SK-N-SH (cell line): ENCODE data around the gene MAP2K3. TPM values are rescaled to one million over a fixed set of nuclear protein-coding genes. Genes with fewer than 3 reads are reported as not detected.

Experiments used
- CTCF ChIA-PET: fragments of 300-600, 350-600 bp; formaldehyde crosslinking; extraction: SDS; loops from one replicate; lab custom pipeline; 2021; lab: Yijun Ruan, JAX
- POLR2A ChIA-PET: fragments of 350-600 bp; sonication (Branson Sonifier 250); formaldehyde crosslinking; extraction: SDS; loops from one replicate; lab custom pipeline; 2020; ENCODE audit warnings: antibody characterized with exemption, inconsistent platforms; lab: Yijun Ruan, JAX
- DNase-seq: peaks from one replicate; pipeline ENCODE4 v3.0.0; 2012
- H2AFZ ChIP-seq: fragments of 200-600 bp; sonication (generic); 2 replicates; pipeline ENCODE4 v1.8.1; 2016; ENCODE audit warnings: antibody characterized with exemption, mild to moderate bottlenecking, low read depth
- H3F3A ChIP-seq: fragments of 200-600 bp; sonication (generic); replicated peaks from 2 replicates; pipeline ENCODE3; 2016; ENCODE audit warnings: antibody characterized with exemption, mild to moderate bottlenecking; ENCODE audit not compliant: insufficient read depth
- H3K27ac ChIP-seq, 2 experiments: fragments of 200-500 bp in 1 of 2; fragments of 200-600 bp in 1 of 2; sonication (Bioruptor generic) in 1 of 2; sonication (generic), shearing (Covaris generic) in 1 of 2; 2 replicates each; pipeline versions ENCODE4 v1.5.1 to v1.6.1; 2014 to 2016; ENCODE audit warnings: low read depth in 2 of 2, inconsistent platforms in 1 of 2, low read length in 1 of 2, mild to moderate bottlenecking in 1 of 2, mixed read lengths in 1 of 2
- H3K27me3 ChIP-seq: fragments of 200-600 bp; sonication (generic), shearing (Covaris generic); 2 replicates; pipeline ENCODE4 v1.6.1; 2016; ENCODE audit warnings: mixed run types; ENCODE audit not compliant: insufficient read depth
- H3K36me3 ChIP-seq, 2 experiments: fragments of 200-500 bp in 1 of 2; fragments of 200-600 bp in 1 of 2; sonication (Bioruptor generic) in 1 of 2; sonication (generic) in 1 of 2; replicated peaks in 1 of 2; 2 replicates each; pipeline versions ENCODE3 to v1.5.1; 2014 to 2016; ENCODE audit warnings: low read length in 1 of 2, mild to moderate bottlenecking in 1 of 2; ENCODE audit not compliant: insufficient read depth in 2 of 2, control insufficient read depth in 1 of 2
- H3K4me1 ChIP-seq, 2 experiments: fragments of 200-500 bp in 1 of 2; fragments of 200-600 bp in 1 of 2; sonication (Bioruptor generic) in 1 of 2; sonication (generic), shearing (Covaris generic) in 1 of 2; 2 replicates each; pipeline versions ENCODE4 v1.5.1 to v1.6.1; 2014 to 2016; ENCODE audit warnings: low read depth in 1 of 2, low read length in 1 of 2, mixed run types in 1 of 2; ENCODE audit not compliant: insufficient read depth in 2 of 2, control insufficient read depth in 1 of 2
- H3K4me2 ChIP-seq: fragments of 200-600 bp; sonication (generic), shearing (Covaris generic); 2 replicates; pipeline ENCODE4 v1.6.1; 2017; ENCODE audit warnings: mixed run types
- H3K4me3 ChIP-seq, 2 experiments: fragments of 200-500 bp in 1 of 2; fragments of 200-600 bp in 1 of 2; sonication (Bioruptor generic) in 1 of 2; sonication (generic), shearing (Covaris generic) in 1 of 2; 2 replicates each; pipeline versions ENCODE4 v1.5.1 to v1.8.1; 2014 to 2016; ENCODE audit warnings: low read depth in 2 of 2, inconsistent platforms in 1 of 2, low read length in 1 of 2, mild to moderate bottlenecking in 1 of 2, mixed read lengths in 1 of 2, moderate library complexity in 1 of 2
- H3K79me2 ChIP-seq: fragments of 200-600 bp; sonication (generic); 2 replicates; pipeline ENCODE4 v1.8.1; 2017; ENCODE audit warnings: mild to moderate bottlenecking; ENCODE audit not compliant: insufficient read depth
- H3K9ac ChIP-seq: fragments of 200-600 bp; sonication (generic); 2 replicates; pipeline ENCODE4 v1.6.1; 2017; ENCODE audit warnings: mixed run types
- H3K9me2 ChIP-seq: fragments of 200-600 bp; sonication (generic); 2 replicates; pipeline ENCODE4 v1.6.1; 2017; ENCODE audit warnings: mixed run types
- H3K9me3 ChIP-seq: fragments of 200-600 bp; sonication (generic); 2 replicates; pipeline ENCODE4 v1.6.1; 2017; ENCODE audit warnings: mixed run types, mild to moderate bottlenecking, moderate library complexity
- H4K20me1 ChIP-seq: fragments of 200-600 bp; sonication (generic); 2 replicates; pipeline ENCODE4 v1.6.1; 2017; ENCODE audit warnings: mild to moderate bottlenecking, mixed run types; ENCODE audit not compliant: insufficient read depth
- ELF1 ChIP-seq: IDR thresholded peaks from 2 replicates; pipeline ENCODE4 v1.4.0; 2012
- FOSL2 ChIP-seq: IDR thresholded peaks from 2 replicates; pipeline ENCODE4 v1.4.0; 2012; ENCODE audit warnings: low read depth, mild to moderate bottlenecking, moderate library complexity, borderline replicate concordance
- FOXJ3 ChIP-seq: sonication (generic); formaldehyde crosslinking; IDR thresholded peaks from 2 replicates; pipeline ENCODE4 v1.5.1; 2020; ENCODE audit warnings: mild to moderate bottlenecking, missing genetic modification reagents
- FOXM1 ChIP-seq: IDR thresholded peaks from 2 replicates; pipeline ENCODE4 v1.4.0; 2012; ENCODE audit warnings: low read depth, mild to moderate bottlenecking
- GABPA ChIP-seq: IDR thresholded peaks from 2 replicates; pipeline ENCODE4 v1.4.0; 2012; ENCODE audit warnings: low read depth, mild to moderate bottlenecking
- GATA2 ChIP-seq: sonication (generic); formaldehyde crosslinking; IDR thresholded peaks from 2 replicates; pipeline ENCODE4 v1.5.0; 2020; ENCODE audit warnings: mild to moderate bottlenecking, missing genetic modification reagents
- MAX ChIP-seq: IDR thresholded peaks from 2 replicates; pipeline ENCODE4 v1.4.0; 2012; ENCODE audit warnings: low read depth
- MEF2A ChIP-seq: IDR thresholded peaks from 2 replicates; pipeline ENCODE4 v1.4.0; 2012; ENCODE audit warnings: low read depth, borderline replicate concordance
- MXI1 ChIP-seq: IDR thresholded peaks from 2 replicates; pipeline ENCODE4 v1.6.1; 2012; ENCODE audit warnings: mild to moderate bottlenecking, low read depth, low read length, improper control_type of control experiment
- NFIC ChIP-seq: IDR thresholded peaks from 2 replicates; pipeline ENCODE4 v1.4.0; 2012; ENCODE audit warnings: borderline replicate concordance
- NRF1 ChIP-seq: IDR thresholded peaks from 2 replicates; pipeline ENCODE4 v1.6.1; 2012; ENCODE audit warnings: low read depth, mild to moderate bottlenecking, low read length
- RAD21 ChIP-seq: IDR thresholded peaks from 2 replicates; pipeline ENCODE4 v1.6.1; 2012; ENCODE audit warnings: mild to moderate bottlenecking, low read length
- RCOR1 ChIP-seq: fragments of 150-350 bp; IDR thresholded peaks from 2 replicates; pipeline ENCODE4 v1.6.1; 2017; ENCODE audit warnings: antibody characterized with exemption, low read length
- SIN3A ChIP-seq: IDR thresholded peaks from 2 replicates; pipeline ENCODE4 v1.6.1; 2012; ENCODE audit warnings: low read depth, mild to moderate bottlenecking, low read length, moderate library complexity, borderline replicate concordance
- SMC3 ChIP-seq: IDR thresholded peaks from 2 replicates; pipeline ENCODE4 v1.6.1; 2012; ENCODE audit warnings: low read depth, low read length, improper control_type of control experiment
- TAF1 ChIP-seq: IDR thresholded peaks from 2 replicates; pipeline ENCODE4 v1.6.1; 2012; ENCODE audit warnings: low read depth, mild to moderate bottlenecking, low read length, moderate library complexity, borderline replicate concordance
- TCF12 ChIP-seq: IDR thresholded peaks from 2 replicates; pipeline ENCODE4 v1.4.0; 2012
- YY1 ChIP-seq: IDR thresholded peaks from 2 replicates; pipeline ENCODE4 v1.4.0; 2012; ENCODE audit warnings: low read depth, mild to moderate bottlenecking
- WGBS: methylation state at CpG from one replicate; pipeline ENCODE4 v1.1.6; 2017; ENCODE audit warnings: low lambda C conversion rate; 5-methylcytosine and 5-hydroxymethylcytosine counted together
- polyA plus RNA-seq, 3 experiments: library from polyadenylated mRNA; depleted of rRNA; stranded (reverse); fragments of >200 nt; gene quantifications; 2 replicates each; pipeline ENCODE4 v1.2.3, GENCODE V29; 2012
- TF ChIP-seq, protein P1 (sequence below): fragments of 150-350 bp; IDR thresholded peaks from 2 replicates; pipeline ENCODE4 v1.6.1; 2016; ENCODE audit warnings: mild to moderate bottlenecking, low read depth, low read length
- TF ChIP-seq, protein P2 (sequence below): IDR thresholded peaks from 2 replicates; pipeline ENCODE4 v1.4.0; 2012; ENCODE audit warnings: low read depth, borderline replicate concordance

Gene MAP2K3
- polyA plus RNA-seq, 1 of the 3 experiments (the other 2 are of a cell fraction): 30.0 TPM

GRCh38 chr17:21250854-21251253 lies 33.7 kb upstream of the MAP2K3 start:
- Histone ChIP-seq H3K27ac (no peak overlapping the region), H3F3A (no peaks in the 10 kb centered on the region), H3K4me1 (peaks cover 0 to 8% of the 10 kb centered on the region in 2 experiments; a peak in 1 of 4 replicates), H3K9me3 (no peaks in the 10 kb centered on the region), H3K9ac (no peak overlapping the region), H4K20me1 (no peaks in the 10 kb centered on the region), H3K36me3 (no peaks in the 10 kb centered on the region), H3K79me2 (no peaks in the 10 kb centered on the region), H3K4me3 (no peak overlapping the region), H3K4me2 (peak overlapping the region; percentile 33; the same call in 1 of the 2 replicates), H3K27me3 (no peaks in the 10 kb centered on the region), H3K9me2 (no peaks in the 10 kb centered on the region), H2AFZ (no peak overlapping the region)
- ChIA-PET POLR2A (interaction anchor here (1.1 kb wide), 1 partner anchor 11 kb away, joined by 3 read pairs; no protein-coding TSS in a partner anchor), CTCF (interaction anchor here (1.2 to 1.3 kb wide), 3 partner anchors 11 to 131 kb away, joined by 3 to 4 read pairs (median 3); no protein-coding TSS in a partner anchor)
- no peak for TF ChIP-seq MEF2A
- no peak for TF ChIP-seq RCOR1
- no peak for TF ChIP-seq ELF1
- no peak for TF ChIP-seq NRF1
- no peak for TF ChIP-seq MAX
- TF ChIP-seq, protein P1, sequence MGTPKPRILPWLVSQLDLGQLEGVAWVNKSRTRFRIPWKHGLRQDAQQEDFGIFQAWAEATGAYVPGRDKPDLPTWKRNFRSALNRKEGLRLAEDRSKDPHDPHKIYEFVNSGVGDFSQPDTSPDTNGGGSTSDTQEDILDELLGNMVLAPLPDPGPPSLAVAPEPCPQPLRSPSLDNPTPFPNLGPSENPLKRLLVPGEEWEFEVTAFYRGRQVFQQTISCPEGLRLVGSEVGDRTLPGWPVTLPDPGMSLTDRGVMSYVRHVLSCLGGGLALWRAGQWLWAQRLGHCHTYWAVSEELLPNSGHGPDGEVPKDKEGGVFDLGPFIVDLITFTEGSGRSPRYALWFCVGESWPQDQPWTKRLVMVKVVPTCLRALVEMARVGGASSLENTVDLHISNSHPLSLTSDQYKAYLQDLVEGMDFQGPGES: no peak
- no peak for TF ChIP-seq RAD21
- no peak for TF ChIP-seq TCF12
- TF ChIP-seq, protein P2, sequence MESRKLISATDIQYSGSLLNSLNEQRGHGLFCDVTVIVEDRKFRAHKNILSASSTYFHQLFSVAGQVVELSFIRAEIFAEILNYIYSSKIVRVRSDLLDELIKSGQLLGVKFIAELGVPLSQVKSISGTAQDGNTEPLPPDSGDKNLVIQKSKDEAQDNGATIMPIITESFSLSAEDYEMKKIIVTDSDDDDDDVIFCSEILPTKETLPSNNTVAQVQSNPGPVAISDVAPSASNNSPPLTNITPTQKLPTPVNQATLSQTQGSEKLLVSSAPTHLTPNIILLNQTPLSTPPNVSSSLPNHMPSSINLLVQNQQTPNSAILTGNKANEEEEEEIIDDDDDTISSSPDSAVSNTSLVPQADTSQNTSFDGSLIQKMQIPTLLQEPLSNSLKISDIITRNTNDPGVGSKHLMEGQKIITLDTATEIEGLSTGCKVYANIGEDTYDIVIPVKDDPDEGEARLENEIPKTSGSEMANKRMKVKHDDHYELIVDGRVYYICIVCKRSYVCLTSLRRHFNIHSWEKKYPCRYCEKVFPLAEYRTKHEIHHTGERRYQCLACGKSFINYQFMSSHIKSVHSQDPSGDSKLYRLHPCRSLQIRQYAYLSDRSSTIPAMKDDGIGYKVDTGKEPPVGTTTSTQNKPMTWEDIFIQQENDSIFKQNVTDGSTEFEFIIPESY: no peak
- TF ChIP-seq SIN3A: no peak
- TF ChIP-seq FOXM1: no peak
- no peak for DNase-seq
- WGBS: 63% methylated on average over 3 of the region's 4 CpGs

- POLR2A ChIA-PET: interaction anchor here (1.1 kb wide), 1 partner anchor 12 kb away, joined by 3 read pairs; no protein-coding TSS in a partner anchor
- H3K27ac ChIP-seq: no peak overlapping the region
- no peaks in the 10 kb centered on the region for H3F3A ChIP-seq
- no peak overlapping the region for H3K9ac ChIP-seq
- no peaks in the 10 kb centered on the region for H4K20me1 ChIP-seq
- 89% methylated on average over 10 of the region's 15 CpGs for WGBS
- peak overlapping the region; percentile 88; the same call in 1 of the 2 replicates for H3K4me2 ChIP-seq
- no peaks in the 10 kb centered on the region for H3K79me2 ChIP-seq
- no peak for DNase-seq
- H3K9me2 ChIP-seq: no peaks in the 10 kb centered on the region
- no peaks in the 10 kb centered on the region for H3K9me3 ChIP-seq
- H3K4me1 ChIP-seq: peaks cover 0 to 8% of the 10 kb centered on the region in 2 experiments; a peak in 1 of 4 replicates
- no peak overlapping the region for H3K4me3 ChIP-seq
- no peaks in the 10 kb centered on the region for H3K36me3 ChIP-seq
- no peak for TF ChIP-seq TCF12
- no peak for TF ChIP-seq NFIC
- no peak for TF ChIP-seq GATA2 (CRISPR knock-in tag)
- TF ChIP-seq TAF1: no peak
- TF ChIP-seq GABPA: no peak
- TF ChIP-seq MXI1: no peak
- no peak for TF ChIP-seq FOXJ3 (CRISPR knock-in tag)
- no peak for TF ChIP-seq FOSL2
- no peak for TF ChIP-seq FOXM1
- TF ChIP-seq YY1: no peak
- no peak for TF ChIP-seq SMC3
- TF ChIP-seq, all 33 proteins: peak for 0
- no peaks in the 10 kb centered on the region for H3K27me3 ChIP-seq
- no peak overlapping the region for H2AFZ ChIP-seq
- CTCF ChIA-PET: interaction anchor here (1.3 kb wide), 1 partner anchor 12 kb away, joined by 4 read pairs; no protein-coding TSS in a partner anchor
Measured at GRCh38 chr17:21251337-21252010, 33.0 kb upstream of the MAP2K3 start.
